Caki2 (cell line): ENCODE results near the gene PRRC2A. TPM values are rescaled to one million over a fixed set of nuclear protein-coding genes. Genes with fewer than 3 reads are reported as not detected.

Experiments
- DNase-seq: peaks from one replicate; pipeline ENCODE4 v3.0.0-alpha.2; 2015; ENCODE audit warnings: low read depth
- in situ Hi-C: cut with HindIII; loops from 2 replicates; pipeline ENCODE4 v1.10.0; 2016; ENCODE audit warnings: low sequenced_read_pairs, low pct_unique_long_range_greater_than_20kb, mixed read lengths
- total RNA-seq: library from RNA; depleted of rRNA; stranded (reverse); fragments of >200 nt; shearing (Covaris generic); gene quantifications from 2 replicates; pipeline ENCODE4 v1.2.3, GENCODE V29; 2014; ENCODE audit warnings: low replicate concordance; rRNA removed

PRRC2A gene
- total RNA-seq, result 31.0 and 36.2 TPM in 2 replicates

DNA sequence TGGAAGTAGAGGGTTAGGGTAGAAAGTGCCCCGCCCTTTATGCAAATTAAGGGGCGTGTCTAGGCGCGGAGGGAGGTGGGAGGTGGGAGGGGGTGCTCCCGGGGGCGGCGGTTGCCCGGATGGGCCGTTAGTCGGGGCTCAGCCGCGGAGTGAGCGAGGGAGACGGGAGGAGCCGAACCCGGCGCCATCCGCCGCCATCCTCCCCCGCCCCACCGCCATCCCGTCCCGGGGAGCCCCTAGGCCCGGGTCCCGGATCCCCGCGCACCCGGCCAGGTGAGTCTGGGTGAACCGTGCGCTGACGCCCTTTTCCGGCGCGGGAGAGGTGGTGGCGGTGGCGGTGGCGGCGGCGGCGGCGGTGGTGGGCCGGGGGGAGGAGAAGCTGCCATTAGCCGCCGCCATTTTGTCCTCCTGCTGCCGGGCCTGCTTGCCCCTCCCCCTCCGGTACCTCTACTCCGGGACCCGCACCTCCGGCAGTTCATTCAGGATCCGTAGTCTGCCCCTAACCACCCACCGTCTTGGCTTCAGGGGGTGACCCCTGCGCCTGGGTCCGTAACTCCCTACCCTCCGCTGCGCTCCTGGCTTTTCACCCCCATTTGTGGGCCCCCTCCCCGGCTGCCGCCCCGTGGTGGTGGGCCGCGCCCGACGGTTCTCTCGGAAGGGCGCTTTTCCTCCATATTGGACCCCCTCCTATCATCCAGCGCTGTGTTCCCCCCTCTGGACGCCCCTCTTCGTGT, at the start of gene PRRC2A:
Gene PRRC2A, plus strand, starts transcription at position 130 of the 734 bp plus-strand sequence. CDS start 2,075 bp downstream, outside the sequence.
- no peak for DNase-seq

DNA sequence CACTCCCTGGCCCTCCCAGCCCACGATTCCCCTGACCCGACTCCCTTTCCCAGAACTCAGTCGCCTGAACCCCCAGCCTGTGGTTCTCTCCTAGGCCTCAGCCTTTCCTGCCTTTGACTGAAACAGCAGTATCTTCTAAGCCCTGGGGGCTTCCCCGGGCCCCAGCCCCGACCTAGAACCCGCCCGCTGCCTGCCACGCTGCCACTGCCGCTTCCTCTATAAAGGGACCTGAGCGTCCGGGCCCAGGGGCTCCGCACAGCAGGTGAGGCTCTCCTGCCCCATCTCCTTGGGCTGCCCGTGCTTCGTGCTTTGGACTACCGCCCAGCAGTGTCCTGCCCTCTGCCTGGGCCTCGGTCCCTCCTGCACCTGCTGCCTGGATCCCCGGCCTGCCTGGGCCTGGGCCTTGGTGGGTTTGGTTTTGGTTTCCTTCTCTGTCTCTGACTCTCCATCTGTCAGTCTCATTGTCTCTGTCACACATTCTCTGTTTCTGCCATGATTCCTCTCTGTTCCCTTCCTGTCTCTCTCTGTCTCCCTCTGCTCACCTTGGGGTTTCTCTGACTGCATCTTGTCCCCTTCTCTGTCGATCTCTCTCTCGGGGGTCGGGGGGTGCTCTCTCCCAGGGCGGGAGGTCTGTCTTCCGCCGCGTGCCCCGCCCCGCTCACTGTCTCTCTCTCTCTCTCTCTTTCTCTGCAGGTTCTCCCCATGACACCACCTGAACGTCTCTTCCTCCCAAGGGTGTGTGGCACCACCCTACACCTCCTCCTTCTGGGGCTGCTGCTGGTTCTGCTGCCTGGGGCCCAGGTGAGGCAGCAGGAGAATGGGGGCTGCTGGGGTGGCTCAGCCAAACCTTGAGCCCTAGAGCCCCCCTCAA, 48.2 kb upstream of the PRRC2A start, which contains the start of gene LTA:
Gene LTA, plus strand, starts transcription at position 249 of the 871 bp plus-strand sequence. Its CDS starts 454 bp downstream, at position 703.
- in situ Hi-C loops, result no loop called here
- no peak for DNase-seq

More for the DNA sequence above, at the start of gene PRRC2A:
- in situ Hi-C loops, result no loop called here

DNA sequence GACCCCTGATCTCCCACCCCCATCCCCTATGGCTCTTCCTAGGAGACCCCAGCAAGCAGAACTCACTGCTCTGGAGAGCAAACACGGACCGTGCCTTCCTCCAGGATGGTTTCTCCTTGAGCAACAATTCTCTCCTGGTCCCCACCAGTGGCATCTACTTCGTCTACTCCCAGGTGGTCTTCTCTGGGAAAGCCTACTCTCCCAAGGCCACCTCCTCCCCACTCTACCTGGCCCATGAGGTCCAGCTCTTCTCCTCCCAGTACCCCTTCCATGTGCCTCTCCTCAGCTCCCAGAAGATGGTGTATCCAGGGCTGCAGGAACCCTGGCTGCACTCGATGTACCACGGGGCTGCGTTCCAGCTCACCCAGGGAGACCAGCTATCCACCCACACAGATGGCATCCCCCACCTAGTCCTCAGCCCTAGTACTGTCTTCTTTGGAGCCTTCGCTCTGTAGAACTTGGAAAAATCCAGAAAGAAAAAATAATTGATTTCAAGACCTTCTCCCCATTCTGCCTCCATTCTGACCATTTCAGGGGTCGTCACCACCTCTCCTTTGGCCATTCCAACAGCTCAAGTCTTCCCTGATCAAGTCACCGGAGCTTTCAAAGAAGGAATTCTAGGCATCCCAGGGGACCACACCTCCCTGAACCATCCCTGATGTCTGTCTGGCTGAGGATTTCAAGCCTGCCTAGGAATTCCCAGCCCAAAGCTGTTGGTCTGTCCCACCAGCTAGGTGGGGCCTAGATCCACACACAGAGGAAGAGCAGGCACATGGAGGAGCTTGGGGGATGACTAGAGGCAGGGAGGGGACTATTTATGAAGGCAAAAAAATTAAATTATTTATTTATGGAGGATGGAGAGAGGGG, 47.0 kb upstream of the PRRC2A start:
- in situ Hi-C loops, result no loop called here
- no peak for DNase-seq

DNA sequence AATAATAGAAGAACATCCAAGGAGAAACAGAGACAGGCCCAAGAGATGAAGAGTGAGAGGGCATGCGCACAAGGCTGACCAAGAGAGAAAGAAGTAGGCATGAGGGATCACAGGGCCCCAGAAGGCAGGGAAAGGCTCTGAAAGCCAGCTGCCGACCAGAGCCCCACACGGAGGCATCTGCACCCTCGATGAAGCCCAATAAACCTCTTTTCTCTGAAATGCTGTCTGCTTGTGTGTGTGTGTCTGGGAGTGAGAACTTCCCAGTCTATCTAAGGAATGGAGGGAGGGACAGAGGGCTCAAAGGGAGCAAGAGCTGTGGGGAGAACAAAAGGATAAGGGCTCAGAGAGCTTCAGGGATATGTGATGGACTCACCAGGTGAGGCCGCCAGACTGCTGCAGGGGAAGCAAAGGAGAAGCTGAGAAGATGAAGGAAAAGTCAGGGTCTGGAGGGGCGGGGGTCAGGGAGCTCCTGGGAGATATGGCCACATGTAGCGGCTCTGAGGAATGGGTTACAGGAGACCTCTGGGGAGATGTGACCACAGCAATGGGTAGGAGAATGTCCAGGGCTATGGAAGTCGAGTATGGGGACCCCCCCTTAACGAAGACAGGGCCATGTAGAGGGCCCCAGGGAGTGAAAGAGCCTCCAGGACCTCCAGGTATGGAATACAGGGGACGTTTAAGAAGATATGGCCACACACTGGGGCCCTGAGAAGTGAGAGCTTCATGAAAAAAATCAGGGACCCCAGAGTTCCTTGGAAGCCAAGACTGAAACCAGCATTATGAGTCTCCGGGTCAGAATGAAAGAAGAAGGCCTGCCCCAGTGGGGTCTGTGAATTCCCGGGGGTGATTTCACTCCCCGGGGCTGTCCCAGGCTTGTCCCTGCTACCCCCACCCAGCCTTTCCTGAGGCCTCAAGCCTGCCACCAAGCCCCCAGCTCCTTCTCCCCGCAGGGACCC, 46.1 kb upstream of the PRRC2A start:
- in situ Hi-C loops, result no loop called here
- no peak for DNase-seq

DNA sequence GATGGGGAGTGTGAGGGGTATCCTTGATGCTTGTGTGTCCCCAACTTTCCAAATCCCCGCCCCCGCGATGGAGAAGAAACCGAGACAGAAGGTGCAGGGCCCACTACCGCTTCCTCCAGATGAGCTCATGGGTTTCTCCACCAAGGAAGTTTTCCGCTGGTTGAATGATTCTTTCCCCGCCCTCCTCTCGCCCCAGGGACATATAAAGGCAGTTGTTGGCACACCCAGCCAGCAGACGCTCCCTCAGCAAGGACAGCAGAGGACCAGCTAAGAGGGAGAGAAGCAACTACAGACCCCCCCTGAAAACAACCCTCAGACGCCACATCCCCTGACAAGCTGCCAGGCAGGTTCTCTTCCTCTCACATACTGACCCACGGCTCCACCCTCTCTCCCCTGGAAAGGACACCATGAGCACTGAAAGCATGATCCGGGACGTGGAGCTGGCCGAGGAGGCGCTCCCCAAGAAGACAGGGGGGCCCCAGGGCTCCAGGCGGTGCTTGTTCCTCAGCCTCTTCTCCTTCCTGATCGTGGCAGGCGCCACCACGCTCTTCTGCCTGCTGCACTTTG, 45.1 kb upstream of the PRRC2A start, which contains the start of gene TNF:
Gene TNF, plus strand, starts transcription at position 231 of the 567 bp plus-strand sequence. Its CDS starts 177 bp downstream, at position 408.
- in situ Hi-C loops, result no loop called here
- peak; percentile 71 for DNase-seq

DNA sequence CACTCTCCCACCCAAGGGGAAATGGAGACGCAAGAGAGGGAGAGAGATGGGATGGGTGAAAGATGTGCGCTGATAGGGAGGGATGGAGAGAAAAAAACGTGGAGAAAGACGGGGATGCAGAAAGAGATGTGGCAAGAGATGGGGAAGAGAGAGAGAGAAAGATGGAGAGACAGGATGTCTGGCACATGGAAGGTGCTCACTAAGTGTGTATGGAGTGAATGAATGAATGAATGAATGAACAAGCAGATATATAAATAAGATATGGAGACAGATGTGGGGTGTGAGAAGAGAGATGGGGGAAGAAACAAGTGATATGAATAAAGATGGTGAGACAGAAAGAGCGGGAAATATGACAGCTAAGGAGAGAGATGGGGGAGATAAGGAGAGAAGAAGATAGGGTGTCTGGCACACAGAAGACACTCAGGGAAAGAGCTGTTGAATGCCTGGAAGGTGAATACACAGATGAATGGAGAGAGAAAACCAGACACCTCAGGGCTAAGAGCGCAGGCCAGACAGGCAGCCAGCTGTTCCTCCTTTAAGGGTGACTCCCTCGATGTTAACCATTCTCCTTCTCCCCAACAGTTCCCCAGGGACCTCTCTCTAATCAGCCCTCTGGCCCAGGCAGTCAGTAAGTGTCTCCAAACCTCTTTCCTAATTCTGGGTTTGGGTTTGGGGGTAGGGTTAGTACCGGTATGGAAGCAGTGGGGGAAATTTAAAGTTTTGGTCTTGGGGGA, 44.4 kb upstream of the PRRC2A start:
- in situ Hi-C loops, result no loop called here
- DNase-seq, result no peak

DNA sequence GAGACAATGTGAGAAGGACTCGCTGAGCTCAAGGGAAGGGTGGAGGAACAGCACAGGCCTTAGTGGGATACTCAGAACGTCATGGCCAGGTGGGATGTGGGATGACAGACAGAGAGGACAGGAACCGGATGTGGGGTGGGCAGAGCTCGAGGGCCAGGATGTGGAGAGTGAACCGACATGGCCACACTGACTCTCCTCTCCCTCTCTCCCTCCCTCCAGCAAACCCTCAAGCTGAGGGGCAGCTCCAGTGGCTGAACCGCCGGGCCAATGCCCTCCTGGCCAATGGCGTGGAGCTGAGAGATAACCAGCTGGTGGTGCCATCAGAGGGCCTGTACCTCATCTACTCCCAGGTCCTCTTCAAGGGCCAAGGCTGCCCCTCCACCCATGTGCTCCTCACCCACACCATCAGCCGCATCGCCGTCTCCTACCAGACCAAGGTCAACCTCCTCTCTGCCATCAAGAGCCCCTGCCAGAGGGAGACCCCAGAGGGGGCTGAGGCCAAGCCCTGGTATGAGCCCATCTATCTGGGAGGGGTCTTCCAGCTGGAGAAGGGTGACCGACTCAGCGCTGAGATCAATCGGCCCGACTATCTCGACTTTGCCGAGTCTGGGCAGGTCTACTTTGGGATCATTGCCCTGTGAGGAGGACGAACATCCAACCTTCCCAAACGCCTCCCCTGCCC, 43.5 kb upstream of the PRRC2A start:
- no peak for DNase-seq
- in situ Hi-C loops, result no loop called here

DNA sequence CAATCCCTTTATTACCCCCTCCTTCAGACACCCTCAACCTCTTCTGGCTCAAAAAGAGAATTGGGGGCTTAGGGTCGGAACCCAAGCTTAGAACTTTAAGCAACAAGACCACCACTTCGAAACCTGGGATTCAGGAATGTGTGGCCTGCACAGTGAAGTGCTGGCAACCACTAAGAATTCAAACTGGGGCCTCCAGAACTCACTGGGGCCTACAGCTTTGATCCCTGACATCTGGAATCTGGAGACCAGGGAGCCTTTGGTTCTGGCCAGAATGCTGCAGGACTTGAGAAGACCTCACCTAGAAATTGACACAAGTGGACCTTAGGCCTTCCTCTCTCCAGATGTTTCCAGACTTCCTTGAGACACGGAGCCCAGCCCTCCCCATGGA, 42.9 kb upstream of the PRRC2A start:
- in situ Hi-C loops, result no loop called here
- no peak for DNase-seq

DNA sequence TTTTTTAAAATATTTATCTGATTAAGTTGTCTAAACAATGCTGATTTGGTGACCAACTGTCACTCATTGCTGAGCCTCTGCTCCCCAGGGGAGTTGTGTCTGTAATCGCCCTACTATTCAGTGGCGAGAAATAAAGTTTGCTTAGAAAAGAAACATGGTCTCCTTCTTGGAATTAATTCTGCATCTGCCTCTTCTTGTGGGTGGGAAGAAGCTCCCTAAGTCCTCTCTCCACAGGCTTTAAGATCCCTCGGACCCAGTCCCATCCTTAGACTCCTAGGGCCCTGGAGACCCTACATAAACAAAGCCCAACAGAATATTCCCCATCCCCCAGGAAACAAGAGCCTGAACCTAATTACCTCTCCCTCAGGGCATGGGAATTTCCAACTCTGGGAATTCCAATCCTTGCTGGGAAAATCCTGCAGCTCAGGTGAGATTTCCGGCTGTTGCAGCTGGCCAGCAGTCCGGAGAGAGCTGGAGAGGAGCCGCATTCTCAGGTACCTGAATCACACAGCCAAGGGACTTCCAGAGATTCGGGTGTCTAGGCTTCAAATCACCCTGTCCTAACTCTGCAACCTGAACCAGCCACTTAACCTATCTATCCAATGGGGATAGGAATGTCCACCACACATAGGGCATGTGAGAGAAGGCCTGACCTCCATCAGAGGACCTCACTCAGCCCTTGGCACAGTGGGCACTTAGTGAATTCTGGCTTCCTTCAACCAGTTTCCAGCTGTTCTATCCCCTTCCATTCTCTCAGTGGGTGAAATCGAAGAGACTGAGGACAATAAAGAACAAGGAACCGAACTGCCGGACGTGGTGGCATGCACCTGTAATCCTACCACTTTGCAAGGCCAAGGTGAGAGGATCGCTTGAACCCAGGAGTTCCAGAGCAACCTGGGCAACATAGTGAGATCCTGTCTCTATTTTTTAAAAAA, 42.1 kb upstream of the PRRC2A start:
- in situ Hi-C loops, result no loop called here
- peak; percentile 79 for DNase-seq

DNA sequence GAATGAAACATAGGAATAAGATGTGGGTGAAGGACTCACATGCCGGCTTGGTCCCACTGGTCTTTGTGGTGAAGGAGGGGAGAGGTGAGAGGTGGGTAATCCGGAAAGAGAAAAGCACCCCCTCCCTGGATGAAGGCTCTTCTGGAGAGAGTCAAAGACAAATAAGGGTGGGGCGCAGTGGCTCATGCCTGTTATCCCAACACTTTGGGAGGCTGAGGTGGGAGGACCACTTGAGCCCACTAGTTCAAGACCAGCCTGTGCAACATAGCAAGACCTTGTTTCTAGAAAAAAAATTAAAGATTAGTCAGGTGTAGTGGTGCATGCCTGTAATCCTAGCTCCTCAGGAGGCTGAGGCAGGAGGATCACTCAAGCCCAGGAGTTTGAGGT, 41.4 kb upstream of the PRRC2A start:
- in situ Hi-C loops, result no loop called here
- no peak for DNase-seq

DNA sequence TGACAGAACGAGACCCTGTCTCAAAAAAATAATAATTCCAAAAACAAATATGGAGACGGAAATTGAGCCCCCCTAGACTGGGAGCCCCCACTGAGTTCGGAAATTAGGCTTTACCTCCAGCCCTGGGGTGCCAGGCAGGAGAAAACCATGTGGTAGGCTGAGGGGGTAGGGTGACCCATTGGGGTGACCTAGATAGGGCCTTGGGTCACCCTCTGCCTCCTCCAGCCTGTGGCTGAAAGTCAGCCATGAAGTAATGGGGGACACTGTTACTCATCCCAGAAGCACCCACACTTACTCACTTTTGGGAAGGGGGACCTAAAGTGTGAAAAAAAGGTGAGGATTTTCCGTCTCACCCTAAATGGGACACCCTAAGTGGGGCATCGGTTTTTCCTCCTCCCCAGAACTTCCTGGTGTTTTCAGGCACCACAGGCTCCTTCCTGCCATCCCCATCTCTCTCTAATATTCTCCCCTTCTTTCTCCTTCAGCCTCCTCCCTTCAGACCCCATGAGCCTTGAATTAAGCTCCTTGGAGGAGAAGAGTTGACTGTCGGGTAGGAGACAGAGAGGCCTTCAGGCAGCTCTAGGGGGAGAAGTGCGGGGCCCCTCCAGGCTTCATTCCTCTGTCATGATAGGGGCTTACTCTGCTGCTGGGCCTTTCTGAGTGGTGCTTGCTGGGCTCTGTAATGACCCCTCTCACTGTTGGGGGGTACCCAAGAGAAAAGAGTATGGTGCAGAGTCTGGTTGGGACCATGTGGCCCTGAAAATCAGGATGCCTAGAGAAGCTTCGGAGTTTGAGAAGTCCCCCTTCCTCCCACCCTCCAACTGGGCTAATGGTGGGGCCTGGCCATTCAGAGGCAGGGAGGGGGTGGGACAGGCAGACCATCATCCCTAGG, 40.7 kb upstream of the PRRC2A start:
- DNase-seq, result no peak
- in situ Hi-C loops, result no loop called here

DNA sequence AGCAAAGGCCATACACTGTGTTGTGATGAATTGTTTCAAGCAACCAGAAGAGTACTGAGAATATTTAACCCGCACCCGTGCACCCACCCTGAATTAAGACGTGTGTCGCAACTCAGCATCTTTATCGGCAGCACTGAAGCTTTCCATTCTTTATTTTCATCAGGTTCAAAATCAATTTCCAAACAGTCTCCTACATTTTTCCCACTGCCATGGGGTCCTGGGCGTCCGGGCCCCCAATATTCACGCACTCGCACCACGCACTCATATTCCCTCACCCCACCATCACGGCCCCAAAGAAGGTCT, 40.1 kb upstream of the PRRC2A start:
- in situ Hi-C loops, result no loop called here
- no peak for DNase-seq

DNA sequence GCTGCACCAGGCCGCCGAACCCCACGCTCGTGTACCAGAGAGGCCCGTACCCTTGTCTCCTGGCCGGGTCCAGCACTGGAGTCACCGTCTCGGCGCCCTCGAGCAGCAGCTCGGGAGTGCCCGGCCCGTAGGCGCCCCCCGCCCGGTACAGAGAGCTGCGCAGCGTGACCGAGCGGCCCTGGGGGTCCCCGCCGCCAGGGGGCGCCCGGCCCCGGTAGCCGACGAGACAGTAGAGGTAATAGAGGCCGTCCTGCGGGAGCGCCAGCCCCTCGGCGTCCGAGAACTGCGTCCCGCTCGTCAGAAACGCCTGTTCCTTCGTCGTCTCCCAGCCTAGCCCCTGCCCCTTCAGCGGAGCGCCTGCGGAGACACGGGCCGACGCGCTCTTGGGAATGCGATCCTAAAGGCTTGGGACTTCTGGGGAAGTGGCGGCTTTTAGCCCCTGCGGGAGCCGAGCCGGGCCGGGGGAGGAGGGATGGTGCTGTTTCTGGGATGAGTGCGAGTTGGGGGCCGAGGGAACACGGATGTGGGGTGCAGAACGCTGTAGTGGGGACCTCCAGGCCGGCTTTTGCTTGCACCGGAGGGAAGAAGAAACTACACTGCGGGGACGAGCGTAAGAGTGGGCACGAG, 39.6 kb upstream of the PRRC2A start:
- in situ Hi-C loops, result no loop called here
- DNase-seq, result peak; percentile 67
